ENCODE results near the gene ATG12.
"Not testable (repeated sequence)": the region's sequence is repeated elsewhere in the genome, so short reads cannot be mapped to it uniquely, and the experiment has no call there.

DNA sequence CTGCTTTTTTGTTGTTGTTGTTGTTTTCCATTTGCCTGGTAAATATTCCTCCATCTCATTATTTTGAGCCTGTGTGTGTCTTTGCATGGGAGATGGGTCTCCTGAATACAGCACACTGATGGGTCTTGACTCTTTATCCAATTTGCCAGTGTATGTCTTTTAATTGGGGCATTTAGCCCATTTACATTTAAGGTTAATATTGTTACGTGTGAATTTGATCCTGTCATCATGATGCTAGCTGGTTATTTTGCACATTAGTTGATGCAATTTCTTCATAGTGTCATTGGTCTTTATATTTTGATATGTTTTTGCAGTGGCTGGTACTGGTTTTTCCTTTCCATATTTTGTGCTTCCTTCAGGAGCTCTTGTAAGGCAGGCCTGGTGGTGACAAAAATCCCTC lies 16.4 kb downstream of the ATG12 start:
- TF ChIP-seq EZH2 (IDR thresholded peaks at IDR 0.05; ENCODE audit: low read depth, low read length, severe bottlenecking): not testable (repeated sequence)
- TF ChIP-seq, protein P1, sequence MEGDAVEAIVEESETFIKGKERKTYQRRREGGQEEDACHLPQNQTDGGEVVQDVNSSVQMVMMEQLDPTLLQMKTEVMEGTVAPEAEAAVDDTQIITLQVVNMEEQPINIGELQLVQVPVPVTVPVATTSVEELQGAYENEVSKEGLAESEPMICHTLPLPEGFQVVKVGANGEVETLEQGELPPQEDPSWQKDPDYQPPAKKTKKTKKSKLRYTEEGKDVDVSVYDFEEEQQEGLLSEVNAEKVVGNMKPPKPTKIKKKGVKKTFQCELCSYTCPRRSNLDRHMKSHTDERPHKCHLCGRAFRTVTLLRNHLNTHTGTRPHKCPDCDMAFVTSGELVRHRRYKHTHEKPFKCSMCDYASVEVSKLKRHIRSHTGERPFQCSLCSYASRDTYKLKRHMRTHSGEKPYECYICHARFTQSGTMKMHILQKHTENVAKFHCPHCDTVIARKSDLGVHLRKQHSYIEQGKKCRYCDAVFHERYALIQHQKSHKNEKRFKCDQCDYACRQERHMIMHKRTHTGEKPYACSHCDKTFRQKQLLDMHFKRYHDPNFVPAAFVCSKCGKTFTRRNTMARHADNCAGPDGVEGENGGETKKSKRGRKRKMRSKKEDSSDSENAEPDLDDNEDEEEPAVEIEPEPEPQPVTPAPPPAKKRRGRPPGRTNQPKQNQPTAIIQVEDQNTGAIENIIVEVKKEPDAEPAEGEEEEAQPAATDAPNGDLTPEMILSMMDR (IDR thresholded peaks at IDR 0.05; ENCODE audit: control extremely low read depth in 1 of 3, insufficient read depth in 1 of 3, low read depth in 1 of 3, low read length in 3 of 3): not testable (repeated sequence)
